Hematopoietic multipotent progenitor cell treated with erythropoietin and hydrocortisone succinate and interleukin-3 and kit ligand, for 8 days (in vitro differentiated cells): Measurements from ENCODE around the gene SLC2A10.

Experiments
- DNase-seq: peaks from one replicate; pipeline ENCODE4 v3.0.0-alpha.2; 2015

The SLC2A10 gene

GRCh38 chr20:46739431-46740213, 30.2 kb downstream of the SLC2A10 start:
- DNase-seq, result no peak

- DNase-seq, result no peak
These were observed 30.8 kb downstream of the SLC2A10 start for GRCh38 chr20:46740214-46740609.

DNA sequence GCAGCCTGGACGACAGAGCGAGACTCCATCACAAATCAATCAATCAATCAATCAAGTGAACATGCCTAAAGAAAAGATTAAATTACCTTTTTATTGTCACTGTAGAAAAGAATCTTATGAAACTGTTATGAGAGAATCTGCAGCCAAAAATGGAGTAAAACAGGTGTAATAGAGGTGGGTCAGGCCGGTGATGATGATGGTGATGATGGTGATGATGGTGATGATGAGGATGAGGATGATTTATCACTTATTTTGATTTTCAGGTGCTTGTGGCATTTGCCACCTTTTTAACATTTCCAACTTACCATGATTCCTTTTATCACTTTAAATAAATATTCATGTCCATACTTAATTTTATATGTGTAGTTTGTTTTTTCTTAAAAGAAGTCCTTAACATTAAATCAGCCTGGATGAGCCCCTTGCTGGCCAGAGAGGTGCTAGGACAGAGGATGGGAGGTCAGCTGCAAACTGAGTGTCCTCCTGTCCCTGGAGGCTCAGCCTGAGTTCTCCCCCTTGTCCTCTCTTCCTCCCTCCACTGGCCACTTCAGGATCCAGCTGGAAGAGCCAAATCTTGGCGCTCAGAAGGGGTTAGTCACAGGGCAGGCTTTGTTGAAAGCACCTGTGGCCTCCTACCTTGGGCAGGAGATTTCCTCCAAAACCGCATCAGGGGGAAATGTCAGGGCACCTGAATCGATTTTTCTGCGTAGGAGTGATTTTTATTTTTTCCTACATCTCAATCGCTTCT, 32.6 kb downstream of the SLC2A10 start:
- no peak for DNase-seq

GRCh38 chr20:46742669-46743045, 33.2 kb downstream of the SLC2A10 start:
- no peak for DNase-seq

- no peak for DNase-seq
These were observed 33.6 kb downstream of the SLC2A10 start for GRCh38 chr20:46743088-46743487.

DNA sequence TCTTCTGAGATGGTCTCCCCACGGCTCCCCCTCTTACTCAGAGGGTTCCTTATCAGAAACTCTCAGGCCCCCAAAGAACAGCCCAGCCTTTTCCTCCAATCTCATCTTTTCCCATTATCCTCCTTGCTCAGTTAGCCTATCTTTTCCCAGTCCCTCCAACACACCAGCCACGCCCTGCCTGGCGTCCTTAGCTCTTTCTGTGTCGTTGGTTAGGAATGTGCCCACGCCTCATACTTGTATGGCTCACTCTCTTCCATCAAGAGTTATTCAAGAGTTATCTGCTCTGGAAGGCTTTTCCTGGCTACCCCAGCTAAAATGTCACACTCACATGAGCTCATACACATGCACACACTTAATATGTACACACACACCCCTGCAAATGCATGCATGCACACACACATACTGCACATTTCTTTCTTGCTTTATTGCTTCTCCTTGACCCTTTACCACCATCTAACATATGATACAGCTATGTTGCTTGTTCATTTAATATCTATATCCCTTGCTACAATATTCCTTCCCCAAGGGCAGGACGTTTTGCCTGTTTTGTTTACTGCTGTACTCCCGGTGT, 37.6 kb downstream of the SLC2A10 start:
- peak; percentile 64 for DNase-seq

DNA sequence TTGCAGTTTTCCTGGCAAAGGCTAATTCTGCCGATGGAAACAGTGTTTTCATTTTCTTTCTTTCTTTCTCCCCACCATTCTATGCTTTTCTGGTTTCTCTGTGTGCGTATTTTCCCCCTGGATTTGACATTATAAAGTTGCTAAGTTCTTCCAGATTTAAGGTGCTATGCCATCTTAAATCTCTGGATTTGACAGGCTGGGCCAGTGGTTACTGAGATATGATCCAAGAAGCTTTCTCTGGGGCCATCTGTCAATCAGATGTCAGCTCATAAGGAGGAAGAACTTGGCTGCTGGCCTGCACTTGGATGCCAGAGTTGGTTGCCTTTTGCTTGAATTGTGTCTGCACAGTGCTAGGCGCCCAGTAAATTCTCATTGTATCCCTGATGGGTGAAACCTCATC, 39.7 kb downstream of the SLC2A10 start:
- DNase-seq, result peak; percentile 4

- DNase-seq, result no peak
These were observed 42.4 kb downstream of the SLC2A10 start for GRCh38 chr20:46751856-46752255.

- peak; percentile 75 for DNase-seq
These were observed 43.3 kb downstream of the SLC2A10 start for GRCh38 chr20:46752728-46753127.

DNA sequence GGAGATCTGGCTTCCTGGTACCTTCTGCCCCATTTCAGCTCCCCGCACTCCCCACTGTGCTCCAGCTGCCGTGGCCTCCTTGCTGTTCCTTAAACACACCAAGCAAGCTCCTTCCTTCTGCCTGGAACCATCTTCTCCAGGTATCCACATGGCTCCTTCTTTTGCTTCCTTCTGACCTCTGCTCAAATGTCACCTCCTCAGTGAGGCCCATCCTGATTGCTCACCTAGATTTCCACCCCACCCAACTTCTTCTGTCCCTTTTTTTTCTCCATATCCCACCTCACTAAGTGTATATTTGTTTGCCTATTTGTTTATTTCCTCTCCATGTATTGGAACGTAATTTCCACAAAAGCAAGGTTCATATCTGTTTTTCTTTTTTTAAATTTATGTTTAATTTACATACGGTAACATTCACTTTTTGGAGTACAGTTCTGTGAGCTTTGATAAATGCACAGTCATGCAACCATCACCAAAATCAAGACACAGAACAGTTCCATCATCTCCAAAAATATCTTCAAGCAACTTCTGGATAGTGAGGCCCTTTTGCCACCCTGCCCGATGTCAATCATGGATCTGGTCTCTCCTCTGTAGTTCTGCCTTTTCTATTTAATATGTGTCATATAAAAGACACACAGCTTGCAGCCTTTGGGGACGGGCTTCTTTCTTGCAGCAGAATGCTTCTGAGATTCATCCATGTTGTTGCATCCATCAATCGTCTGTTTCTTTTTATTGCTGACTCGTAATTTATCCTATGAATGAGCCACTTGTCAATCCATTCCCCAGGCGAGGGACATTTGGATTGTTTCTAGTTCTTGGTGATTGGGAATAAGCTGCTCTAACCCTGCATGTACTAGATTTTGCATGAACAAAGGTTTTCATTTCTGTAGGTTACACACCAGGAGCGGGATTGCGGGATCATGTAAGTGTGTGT, 46.3 kb downstream of the SLC2A10 start:
- no peak for DNase-seq

- no peak for DNase-seq
These were observed 47.0 kb downstream of the SLC2A10 start for GRCh38 chr20:46756419-46756818.

DNA sequence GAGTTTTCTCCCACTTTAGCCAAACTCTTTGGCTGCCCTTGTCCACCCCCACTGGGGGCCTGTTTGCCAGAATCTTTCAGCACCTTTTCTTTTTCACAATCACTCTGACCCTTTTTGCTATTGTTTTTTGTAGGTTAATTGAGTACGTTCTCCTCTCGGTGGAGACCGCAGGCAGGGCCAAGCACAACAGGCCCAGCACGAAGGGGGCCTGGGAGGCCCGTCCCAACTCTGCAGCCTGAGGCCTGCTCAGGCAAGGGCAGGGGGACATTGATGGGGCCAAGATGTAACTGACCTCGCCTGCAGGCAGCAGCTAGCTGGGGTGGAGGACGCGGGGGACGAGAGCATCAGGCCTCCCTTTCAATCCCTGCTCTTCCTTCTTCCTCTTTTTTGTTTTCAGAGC, 47.7 kb downstream of the SLC2A10 start:
- no peak for DNase-seq

GRCh38 chr20:46757754-46758678, 48.6 kb downstream of the SLC2A10 start:
- peak; percentile 76 for DNase-seq

- DNase-seq, result no peak
These were observed 49.6 kb downstream of the SLC2A10 start for GRCh38 chr20:46758929-46759669.

DNA sequence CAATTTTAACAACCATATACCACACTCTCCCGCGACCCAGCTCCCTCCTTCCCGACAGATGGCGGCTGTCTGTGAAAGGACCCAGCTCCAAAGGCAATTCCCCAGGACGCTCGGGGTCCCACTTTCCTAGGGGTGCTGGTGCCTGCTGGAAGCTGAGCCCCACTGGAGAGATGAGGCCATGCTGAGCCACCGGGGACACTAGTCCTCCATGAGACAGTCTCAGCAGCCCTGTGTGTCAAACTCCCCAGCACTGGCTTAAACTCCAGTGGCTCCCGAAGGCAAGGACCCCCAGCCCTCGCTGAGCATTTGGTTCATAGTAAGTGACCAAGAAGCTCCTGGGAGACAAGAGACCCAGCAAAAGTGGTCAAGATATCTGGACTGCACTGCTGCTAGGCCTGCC, 52.1 kb downstream of the SLC2A10 start:
- DNase-seq, result no peak

DNA sequence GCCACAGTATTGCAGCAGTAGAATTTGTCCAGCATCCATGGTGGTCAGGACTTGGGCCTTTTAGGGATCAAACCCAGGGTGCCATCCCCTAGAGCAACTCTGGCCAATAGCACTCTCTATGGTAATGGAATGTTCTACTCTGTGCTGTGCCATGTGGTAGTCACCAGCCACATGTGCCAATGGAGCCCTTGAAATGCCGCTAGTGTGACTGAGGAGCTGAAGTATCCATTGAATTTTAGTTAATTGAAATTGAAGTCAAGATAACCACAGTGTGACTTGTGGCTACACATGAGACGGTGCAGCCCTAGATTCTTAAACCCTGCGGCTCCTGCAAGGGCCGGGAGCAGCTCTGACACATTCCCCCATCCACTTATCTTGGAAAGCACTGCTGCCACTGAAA, 54.6 kb downstream of the SLC2A10 start:
- DNase-seq, result no peak

- DNase-seq, result no peak
These were observed 56.2 kb downstream of the SLC2A10 start for GRCh38 chr20:46765506-46766120.

GRCh38 chr20:46767127-46767761, 57.8 kb downstream of the SLC2A10 start:
- DNase-seq, result peak; percentile 60

DNA sequence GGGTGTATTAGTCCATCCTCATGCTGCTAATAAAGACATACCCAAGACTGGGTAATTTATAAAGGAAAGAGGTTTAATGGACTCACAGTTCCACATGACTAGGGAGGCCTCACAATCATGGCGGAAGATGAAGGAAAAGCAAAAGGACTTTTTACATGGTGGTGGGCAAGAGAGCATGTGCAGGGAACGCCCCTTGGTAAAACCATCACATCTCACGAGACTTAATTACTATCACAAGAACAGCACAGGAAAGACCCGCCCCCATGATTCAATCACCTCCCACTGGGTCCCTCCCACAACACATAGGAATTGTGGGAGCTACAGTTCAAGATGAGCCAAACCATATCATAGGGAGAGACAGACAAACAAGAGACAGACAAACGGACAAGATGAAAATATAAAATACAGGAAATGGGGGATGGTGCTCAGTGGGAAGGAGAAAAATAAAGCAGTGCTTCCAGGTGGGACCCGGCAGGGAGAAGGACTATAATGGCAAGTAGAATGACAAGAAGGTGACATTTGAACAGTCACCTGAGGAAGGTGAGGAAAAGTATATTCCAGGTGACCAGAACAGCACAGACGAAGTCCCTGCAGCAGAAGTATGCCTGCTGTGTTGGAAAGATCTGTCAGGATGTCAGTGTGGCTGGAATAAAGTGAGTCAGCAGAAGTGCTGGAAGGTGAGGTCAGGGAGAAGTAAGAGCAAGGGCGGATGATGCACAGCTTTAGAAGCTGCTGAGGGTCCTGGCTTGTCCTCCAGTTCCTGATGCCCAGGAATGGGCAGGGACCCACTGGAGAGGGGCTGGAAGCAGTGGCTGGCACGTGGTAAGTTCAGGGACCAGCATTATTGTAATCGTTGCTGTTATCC, 61.1 kb downstream of the SLC2A10 start:
- no peak for DNase-seq
